ENCODE data around the gene LRRC27.

Gene LRRC27

DNA sequence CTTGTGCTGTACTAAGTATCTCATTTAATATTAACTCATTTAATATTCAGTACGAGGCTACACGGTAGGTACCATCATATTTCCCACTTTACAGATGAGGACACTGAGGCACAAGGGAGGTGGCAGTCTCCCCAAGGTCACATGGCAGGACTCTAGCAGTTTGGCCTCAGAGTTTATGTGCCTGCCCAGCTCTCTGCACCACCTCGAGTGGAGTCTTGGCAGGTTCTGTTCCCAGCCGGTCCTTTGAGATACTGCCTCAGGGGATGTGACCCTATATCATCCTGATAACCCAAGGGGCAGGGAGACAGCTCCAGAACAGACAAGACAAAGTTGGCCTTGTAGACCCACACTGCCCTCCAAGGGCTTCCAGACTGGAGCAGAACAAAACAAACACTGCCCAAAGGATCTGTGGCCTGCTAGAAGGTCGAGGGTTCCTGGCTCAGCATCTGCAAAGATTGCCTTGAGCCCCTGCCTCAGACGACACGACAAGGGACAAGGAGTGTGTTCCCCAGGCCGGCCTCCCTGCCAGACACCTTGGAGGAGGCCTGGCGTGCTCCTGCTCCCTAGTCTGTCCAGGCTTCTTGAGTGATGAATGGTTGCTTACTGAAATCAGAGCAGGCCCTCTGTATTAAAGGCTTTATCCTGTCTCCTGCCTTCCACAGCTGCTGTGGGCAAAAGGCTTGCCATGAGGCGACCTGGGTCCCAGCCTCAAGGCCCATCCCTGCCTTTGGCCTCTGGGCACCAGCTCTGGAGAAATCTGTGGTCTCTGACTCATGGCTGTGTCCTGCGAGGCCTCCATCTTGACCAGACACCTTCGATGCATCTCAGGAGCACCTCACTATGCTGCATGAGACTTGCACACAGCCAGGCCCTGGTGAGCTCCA, 61.1 kb downstream of the LRRC27 start:
- DNase-seq: no peak

DNA sequence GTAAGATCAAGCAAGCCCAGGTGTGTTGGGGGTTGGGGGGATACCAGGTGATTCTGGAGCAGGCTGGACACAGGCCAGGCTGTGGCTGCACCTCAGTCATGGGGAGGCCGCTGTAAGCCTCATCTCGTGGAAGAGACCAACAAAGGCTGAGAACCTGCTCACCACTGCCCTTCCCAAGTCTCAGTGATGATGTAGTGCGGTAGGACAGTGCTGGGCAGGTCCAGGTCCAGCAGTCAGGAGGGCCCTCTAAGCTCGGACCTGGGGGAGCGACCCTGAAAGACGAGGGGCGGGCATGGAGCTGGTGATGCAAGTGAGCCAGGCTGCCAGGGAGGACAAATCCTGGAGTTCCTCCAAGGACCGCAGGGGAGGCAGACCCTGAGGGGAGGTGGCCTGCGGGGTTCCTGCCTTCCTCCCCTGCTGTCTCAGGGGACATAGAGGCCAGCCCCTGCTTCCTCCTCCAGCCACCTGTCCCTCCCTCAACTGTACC, 61.7 kb downstream of the LRRC27 start:
- DNase-seq: no peak

DNA sequence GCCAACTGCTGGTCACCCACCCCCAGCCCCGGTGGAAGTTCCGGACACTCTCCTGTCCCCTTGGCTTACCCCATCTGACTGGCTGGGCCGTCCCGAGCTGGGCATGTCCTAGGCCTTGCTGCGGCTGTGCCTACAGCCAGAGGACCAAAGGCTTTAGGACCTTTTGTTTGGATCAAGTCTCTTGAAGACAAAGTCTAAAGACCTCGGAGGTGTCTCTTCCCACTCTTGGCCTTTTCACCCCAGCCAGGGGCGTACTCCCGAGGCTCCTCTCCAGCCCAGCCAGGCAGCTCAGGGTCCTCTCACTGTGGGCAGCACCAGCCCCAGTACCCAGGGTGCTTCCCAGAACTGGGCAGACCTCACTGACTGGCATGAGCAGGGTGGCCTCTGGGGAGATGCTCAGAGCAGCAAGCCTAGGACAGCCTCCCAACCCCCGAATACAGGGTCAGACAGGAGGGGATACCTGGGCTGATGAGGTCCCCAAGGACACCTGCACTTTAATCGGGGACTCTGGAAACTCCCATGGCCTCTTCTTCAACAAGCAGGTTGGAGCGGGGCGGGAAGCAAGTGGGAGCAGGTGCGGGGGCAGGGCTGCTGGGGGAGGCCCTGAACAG, 62.3 kb downstream of the LRRC27 start:
- DNase-seq: no peak

DNA sequence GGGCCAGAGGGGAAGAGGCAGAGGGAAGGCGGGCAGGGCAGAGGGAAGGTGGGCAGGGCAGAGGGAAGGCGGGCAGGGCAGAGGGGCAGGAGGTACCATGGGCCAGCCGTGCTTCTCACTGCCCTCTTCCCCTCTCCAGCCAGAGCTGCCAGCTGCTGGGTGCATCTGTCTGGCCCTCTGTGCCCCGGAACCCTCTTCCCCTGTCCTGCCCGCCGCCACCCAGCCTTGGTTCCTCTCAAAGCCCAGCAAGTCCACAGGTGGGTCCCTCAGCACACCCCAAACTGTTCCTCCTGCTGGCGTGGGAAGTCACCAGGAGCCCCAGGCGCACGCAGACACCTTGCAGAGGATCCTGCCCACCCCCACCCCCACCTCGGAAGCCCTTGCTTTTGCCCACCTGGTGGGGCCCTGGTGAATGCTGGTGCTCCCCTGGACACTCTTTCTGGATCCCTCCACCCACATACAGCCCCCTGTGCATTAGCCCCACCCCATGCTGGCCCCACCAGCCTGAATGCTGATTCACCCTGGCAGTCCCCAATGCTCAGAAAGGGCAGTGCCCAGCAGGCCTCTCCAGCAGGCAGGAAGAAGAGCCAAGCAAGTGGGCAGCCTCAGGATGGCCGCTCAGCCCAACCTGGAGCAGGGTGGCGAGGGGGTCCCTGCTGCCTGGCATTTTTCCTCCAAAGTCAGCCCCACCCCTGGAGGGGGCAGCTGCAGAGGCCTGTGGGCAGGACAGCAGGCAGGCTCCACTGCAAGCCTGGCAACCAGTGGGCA, 63.1 kb downstream of the LRRC27 start:
- no peak for DNase-seq

DNA sequence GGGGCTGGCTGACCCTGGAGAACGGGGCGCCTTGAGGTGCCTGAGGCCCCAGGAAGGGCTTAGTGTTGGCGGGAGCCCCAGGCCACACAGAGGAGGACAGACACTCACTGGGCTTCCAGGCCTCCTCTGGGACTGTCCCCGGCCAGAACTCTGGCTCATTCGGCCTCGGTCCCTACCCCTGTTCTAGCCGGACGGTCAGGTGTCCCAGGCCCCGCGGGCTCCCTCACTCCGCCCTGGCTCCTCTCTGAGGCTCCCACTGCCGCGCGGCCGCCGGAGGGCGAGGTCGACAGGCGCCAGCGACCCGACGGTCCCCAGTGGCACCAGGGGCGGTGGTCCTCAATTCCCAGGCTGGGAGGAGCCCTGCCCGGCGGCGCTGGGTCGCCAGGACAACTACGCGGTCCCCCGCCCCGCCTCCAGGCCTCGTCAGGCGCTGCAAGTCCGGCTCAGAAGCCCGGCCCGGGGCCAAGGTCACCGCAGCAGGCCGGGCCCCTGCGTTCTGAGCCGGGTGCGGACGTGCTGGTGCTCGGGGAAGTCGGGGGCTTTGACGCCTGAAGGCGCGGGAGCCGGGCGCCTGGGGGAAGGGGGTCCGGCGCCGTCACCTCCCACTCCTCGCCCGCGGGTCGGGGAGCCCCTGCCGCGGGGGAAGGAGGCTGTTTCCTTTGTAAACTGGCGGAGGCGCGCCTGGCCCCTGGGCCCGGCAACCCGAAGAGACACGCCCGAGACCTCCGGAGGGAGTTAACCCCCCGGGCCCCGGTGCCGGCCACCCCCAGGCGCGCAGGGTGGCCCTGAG, 63.9 kb downstream of the LRRC27 start:
- peak in 1 of 2 experiments; percentile 52 for DNase-seq

DNA sequence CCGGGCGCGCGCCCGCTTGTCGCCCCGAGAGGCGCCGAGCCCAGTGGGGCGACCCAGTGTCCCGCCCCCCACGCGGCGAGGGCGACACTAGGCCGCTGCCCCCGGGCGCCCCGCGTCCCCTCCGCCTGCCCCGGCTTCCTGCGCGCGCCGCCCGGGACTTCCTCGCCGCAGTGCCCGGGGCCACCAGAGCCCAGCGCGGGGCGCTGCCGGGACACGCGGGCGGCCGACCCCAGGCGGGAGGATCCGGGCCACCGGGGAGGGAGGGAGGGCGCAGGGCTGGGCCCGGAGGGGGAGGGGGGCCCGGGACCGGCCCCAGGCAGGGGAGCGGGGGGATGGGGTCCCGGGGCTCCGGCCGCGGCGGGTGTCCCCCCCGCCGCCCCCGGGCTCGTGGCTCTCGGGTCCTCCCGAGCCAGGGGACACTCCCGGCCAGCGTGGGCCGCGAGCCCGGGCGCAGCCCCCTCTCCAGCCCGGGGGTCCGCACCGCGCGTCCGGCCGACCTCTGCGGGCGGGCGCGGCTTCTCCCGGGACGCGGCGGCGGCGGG, 64.6 kb downstream of the LRRC27 start:
- DNase-seq: peak; percentile 40 to 52

DNA sequence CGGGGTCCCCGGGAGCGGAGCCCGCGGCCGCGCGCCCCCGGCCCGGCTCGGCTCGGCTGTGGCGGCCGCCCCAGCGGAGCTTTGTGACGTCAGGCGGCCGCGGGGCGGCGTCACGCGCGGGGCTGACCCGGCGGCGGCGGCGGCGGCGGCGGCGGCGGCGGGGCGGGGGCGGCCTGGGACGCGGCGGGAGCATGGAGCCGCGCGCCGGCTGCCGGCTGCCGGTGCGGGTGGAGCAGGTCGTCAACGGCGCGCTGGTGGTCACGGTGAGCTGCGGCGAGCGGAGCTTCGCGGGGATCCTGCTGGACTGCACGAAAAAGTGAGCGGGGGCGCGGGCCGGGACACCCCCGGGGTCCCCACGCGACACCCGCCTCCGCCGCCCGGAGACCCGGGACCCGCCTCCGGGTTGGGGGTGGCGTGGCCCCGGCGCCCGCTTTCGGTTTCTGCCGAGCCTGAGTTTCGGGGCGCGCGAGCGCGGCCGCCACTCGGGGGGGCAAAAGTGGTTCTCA, 65.1 kb downstream of the LRRC27 start, which contains the start of gene PWWP2B:
PWWP2B (plus strand) TSS at position 165 of the 506 bp plus-strand sequence; CDS start at position 192, 27 bp downstream.
- DNase-seq: no peak

DNA sequence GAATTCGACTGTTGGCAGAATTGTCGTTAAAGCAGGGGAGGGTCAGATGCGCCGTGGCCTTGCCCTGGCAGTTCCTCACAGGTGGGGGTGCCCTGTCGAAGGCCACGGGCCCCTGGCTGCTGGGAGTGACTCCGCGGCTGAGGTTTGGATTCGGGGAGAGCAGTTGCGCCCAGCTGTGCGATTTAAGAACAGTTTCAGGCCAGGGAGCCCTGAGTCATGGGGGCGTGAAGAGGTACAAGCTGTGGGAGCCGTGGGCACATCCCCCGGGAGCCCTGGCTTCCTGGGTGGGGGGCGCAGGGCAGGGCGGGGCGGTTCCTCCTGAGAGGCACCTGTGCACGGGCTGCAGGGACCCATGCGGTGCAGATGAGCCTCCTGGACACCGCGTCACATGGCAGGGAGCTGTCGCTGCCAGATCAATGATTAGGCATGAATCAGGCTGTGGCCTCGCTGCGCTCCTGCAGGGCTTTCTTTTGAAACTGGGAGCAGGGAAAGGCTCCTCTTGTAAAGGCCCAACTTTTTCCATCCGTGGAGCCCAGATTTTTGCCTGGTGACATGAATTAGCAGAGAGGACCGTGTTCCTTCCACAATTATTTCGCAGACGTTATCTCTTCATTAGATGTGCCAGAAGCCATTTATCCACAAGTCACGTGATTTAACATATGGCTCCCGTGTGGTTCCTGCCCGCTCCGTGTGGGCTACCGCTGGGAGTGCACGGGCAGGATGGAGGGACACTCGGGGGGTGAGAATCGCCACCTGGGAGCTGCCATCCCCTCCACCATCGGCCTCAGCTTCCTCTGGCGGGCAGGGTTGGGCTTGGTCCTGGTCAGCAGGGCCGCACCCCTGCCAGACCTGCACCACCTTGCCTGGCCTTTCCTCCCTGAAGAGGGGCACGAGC, 65.9 kb downstream of the LRRC27 start:
- peak; percentile 27 to 36 for DNase-seq

DNA sequence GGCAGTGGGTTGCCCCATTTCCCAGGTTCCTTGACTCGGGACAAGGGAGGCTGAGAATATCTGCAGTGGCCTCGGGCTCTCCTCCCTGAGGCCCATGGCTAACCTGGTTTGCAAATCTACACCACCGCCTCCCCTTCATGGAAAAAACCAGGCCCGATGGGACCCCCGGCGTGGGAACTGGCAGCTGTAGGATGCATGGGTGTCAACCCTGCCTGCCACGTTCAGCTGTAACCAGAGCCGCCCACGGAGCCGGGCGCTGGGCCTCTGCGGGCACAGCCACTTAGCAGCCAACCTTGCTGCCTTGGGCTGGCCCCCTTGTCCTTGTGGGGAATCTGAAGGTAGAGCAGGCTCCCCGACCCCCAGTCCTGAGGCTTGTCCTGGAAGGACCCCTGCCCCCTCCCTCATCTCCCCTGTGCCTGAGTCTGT, 66.6 kb downstream of the LRRC27 start:
- no peak for DNase-seq

DNA sequence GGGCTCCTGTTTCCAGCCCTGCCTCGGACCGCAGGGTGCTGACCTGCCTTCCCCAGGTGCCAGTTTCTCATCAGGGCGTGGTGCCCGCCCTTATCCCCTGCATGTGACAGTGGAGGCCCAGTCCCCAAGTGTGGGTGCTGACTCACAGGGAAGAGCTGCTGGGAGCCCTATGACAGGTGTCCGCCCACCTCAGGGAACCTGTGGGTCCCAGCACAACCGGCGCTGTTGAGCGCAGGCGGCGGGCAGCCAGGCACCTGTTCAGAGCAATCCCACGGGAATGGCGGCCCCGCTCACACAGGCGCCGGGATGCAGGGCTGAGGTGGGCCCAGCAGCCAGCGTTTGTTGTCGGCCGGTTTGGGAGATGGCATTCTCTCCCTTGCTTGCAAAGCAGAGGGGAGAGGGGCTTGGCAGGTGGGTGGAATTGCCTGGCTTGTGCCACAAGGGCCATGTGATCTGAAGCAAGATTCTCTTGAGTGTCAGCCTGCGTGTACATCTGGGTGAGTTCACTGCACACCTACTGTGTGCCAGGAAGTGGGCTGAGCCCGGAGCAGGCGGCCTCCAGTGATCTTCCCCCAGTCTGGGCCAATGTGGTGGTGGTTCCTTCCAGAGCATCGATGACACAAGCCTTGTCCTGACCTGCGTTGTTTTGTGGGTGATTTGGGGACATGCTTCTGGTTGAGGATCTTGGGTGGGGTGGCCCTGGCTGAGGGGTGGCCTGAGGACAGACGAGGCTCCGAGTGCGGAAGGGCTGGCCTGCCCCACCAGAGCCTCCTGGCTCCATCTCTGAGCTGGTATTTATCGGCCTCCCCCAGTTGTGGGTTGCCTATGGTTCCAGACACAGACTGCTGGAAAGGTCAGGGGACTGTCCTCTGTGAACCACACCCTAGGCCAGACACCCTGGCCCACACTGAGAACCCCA, 67.4 kb downstream of the LRRC27 start:
- no peak for DNase-seq

DNA sequence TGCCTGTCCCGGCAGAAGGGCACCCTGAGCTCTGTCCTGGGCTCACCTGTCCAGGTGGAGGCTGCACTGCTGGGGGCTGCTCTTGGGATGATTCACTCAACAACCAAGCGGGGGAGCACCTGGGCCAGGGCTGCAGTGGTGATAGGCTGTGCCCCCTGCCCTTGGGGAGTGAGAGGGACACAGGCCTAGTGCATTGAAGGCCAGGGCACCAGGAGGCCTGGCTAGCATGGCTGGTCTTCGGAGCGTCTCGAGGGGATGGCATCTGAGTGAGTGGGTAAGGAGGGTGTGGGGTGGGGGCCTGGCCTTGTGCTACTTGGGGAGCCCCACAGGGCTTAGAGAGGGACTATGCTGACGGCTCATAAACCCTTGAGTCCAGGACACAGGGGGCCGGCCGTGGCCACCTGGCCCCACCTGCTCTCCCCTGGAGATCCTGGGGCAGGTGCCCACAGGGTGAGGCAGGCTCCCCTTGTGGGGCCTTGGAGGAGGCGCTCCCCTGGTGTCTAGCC, 68.1 kb downstream of the LRRC27 start:
- no peak for DNase-seq

DNA sequence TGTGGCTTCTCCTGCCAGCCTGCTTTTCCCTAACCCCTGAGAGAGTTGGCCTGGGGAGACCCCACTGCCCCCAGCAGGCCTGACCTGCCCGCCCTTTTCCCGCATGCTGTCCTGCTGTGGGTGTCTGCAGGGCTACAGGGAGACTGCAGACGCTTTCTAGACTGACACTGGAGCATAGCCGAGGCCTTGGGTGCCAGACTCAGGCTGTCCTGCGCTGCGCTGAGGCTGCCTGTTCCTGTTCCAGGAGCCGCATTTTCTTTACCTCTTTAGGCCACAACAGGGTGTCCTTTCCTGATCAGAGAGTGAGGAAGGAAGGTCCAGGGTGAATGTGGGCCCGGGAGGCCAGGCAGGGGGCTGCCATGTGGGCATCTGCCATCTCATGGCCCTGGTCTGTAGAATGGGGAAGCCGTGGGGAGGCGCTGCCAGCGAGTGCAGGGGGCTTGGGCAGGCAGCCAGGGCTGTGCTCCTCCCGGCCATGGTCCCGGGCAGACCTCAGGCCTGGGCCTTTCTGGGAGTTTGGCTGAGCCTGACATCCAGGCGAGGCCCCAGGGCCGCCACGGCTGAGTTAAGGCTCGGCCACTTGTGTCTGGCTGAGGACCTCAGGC, 68.7 kb downstream of the LRRC27 start:
- peak; percentile 30 to 45 for DNase-seq

DNA sequence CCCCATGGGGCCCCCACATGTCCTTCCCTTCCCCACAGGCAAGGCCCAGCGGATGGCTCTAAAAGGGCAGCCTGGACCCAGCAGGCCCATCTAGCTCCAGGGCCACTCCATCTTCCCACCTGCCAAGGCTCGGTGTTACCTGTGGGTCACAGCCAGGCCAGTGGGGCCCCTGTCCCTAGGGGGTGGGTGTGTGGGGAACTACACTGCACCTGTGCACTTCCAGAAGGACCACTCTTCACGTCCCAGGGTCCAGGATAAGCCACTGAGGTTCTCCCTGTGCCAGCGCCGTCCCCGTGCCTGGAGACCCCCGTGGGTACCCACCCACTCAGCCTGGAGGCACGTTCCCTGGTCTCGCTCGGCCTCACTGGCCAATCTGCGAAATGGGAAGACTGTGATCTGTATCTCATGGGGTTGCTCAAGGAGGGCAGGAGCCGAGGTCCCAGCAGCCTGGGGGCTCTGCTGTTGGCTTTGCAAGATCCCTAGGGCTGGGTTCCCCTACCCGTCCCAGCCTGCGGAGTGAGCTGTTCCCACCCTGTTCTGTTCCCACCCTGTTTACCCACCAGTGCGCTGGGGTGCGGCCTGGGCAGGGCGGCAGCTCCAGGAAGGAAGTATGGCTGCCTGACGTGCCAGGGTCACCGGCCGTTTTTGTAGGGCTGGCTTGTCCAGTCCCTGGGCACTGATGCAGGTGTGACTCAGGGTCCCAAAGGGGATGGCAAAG, 69.6 kb downstream of the LRRC27 start:
- DNase-seq: no peak

DNA sequence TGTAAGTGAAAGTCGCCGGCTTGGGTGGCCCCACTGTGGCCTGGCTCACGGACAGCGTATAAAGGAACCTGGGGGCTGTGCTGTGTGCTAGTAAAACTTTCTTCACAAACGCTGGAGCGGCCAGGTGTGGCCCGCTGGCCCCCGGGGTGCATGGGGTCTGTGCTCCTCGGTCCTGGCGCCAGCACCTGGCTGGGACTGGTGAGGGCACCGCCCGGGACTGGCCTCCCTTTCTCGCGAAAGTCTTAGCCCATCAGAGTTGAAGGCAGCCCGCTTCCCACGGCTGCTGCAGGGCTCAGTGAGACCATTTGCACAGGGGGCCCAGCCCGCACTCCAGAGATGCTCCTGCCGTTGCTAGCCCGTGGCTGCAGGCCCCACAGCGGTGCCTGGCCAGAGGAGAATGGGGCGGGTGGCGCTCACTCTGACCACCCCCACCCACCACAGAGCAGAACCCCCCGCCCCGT, 70.8 kb downstream of the LRRC27 start:
- no peak for DNase-seq

DNA sequence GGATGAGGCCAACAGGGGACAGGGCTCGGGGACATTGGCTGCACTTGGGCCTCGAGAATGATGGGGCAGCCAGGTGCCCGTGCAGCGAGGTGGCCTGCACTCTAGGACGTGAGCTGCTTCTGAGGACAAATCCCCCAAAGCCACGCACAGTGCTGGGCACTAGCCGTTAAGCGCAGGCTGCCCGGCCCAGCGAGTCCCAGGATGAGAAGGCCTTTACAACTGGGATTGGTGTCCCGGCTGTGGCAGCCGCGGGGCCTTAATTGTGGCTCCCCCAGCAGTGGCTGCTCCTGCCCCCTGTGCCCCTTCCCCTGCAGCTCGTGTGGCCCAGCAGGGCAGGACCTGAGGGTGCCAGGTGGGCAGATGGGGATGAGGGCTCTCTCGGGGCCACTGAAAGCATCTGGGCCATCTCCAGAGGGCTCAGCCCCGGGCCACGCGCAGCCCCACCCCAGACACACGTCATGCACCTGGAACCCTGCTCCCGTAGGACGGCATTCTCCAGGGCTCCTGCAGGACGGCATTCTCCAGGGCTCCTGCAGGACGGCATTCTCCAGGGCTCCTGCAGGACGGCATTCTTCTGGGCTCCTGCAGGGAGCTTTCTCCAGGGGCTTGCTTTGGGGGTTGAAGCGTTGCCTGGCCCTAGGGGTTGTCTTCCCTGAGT, 71.6 kb downstream of the LRRC27 start:
- no peak for DNase-seq

DNA sequence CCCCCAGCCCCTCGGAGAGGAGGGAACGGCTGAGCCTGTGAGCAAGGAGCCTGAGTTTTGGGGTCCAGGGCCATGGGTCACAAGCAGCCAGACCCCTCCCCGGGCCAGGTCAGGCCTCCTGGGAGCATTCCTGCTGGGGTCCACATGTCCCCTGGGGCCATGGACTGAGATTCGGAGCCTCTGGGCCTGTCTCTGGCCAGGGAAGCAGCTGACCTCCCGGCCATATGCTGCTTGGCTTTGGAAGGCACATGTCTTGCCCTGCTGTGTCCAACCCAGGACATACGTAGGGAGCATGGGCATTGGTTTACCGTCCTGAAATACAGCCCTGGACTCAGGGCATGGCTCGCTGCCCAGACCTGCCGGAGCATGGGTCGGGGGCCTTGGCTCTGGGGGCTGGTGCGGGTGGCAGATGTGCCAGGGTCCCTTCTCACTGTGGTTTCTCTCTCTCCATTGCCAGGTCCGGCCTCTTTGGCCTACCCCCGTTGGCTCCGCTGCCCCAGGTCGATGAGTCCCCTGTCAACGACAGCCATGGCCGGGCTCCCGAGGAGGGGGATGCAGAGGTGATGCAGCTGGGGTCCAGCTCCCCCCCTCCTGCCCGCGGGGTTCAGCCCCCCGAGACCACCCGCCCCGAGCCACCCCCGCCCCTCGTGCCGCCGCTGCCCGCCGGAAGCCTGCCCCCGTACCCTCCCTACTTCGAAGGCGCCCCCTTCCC, 72.3 kb downstream of the LRRC27 start:
- DNase-seq: no peak

DNA sequence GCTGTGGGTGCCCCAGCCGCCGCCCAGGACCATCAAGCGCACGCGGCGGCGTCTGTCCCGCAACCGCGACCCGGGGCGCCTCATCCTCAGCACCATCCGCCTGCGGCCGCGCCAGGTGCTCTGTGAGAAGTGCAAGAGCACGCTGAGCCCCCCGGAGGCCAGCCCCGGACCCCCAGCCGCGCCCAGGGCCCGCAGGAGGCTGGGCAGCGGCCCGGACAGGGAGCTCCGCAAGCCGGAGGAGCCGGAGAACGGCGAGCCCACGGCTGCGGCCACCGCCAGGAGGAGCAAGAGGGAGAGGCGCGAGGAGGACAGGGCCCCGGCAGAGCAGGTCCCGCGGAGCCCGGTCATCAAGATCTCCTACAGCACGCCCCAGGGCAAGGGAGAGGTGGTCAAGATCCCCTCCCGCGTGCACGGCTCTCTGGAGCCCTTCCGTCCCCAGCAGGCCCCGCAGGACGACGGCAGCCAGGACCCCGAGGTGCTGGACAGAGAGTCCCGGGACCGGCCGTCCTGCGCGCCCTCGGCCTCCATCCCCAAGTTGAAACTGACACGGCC, 73.0 kb downstream of the LRRC27 start:
- no peak for DNase-seq
